Measurements from ENCODE around the gene HORMAD1. TPM values are rescaled to one million over a fixed set of nuclear protein-coding genes. Genes with fewer than 3 reads are reported as not detected.
"Not testable (repeated sequence)": the region's sequence is repeated elsewhere in the genome, so short reads cannot be mapped to it uniquely, and the experiment has no call there.

HORMAD1 gene
- total and polyA plus RNA-seq, 2 of the 13 experiments (the other 11 are each of a cell fraction or from before 2014, with no cell fraction given), result not detected

DNA sequence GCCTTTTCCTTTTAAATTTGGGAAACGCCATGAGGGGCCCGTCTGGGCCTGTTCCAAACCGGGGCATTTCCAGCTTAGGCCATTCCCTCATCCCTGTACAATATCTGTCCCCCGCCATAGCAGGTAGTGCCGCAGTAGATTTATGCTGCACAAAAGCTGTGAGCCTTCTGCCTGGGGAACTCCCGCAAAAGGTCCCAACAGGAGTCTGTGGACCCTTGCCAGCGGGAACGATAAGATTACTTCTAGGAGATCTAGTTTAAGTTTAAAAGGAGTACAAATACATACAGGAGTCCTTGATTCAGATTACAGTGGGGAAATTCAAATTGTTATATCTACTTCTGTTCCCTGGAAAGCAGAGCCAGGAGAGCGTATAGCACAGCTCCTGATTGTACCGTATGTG, 66.1 kb downstream of the HORMAD1 start:
- CTCF ChIA-PET (ENCODE audit: low intra/inter-chr PET ratio, low total read pairs); DNase-seq (ENCODE audit: low spot score): not testable (repeated sequence)

DNA sequence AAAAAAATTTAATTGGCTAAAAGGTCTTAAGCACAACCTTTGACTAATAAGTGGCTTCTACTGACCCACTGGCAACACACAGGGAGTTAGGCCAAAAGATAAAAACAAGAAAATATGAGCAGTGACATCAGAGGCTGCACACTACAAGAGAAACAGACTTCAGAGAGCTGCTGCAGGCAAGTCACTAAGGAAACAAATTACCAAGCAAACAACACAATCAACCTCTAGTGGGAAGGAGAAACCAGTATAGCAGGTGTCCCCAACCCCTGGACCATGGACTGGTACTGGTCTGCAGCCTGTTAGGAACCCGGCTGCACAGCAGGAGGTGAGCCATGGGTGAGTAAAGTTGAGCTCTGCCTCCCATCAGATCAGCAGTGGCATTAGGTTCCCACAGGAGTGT, 70.5 kb downstream of the HORMAD1 start:
- Histone ChIP-seq H3K27ac (ENCODE audit: extremely low read length, insufficient read depth, low read length) (no peak overlapping the region), H4K20me1 (ENCODE audit: insufficient read depth, low read length) (no peaks in the 10 kb centered on the region), H3K27me3 (ENCODE audit: control insufficient read depth in 1 of 2, insufficient read depth in 2 of 2, low read length in 2 of 2) (no peaks in the 10 kb centered on the region), H3K4me1 (ENCODE audit: insufficient read depth, low read length) (no peaks in the 10 kb centered on the region), H3K9me3 (ENCODE audit: low read length) (no peaks in the 10 kb centered on the region), H2AFZ (ENCODE audit: low read length) (no peak overlapping the region), H3K36me3 (replicated peaks in 1 of 2; ENCODE audit: control insufficient read depth in 1 of 2, insufficient read depth in 2 of 2, low read length in 2 of 2) (peaks cover 6 to 32% of the 10 kb centered on the region in 2 experiments; a peak in 4 of 5 replicates), H3K79me2 (ENCODE audit: insufficient read depth, low read length) (no peaks in the 10 kb centered on the region), H3K4me3 (replicated peaks in 1 of 3; ENCODE audit: insufficient read depth in 1 of 3, low read depth in 2 of 3, low read length in 3 of 3) (no peak overlapping the region), H3K9ac (ENCODE audit: insufficient read depth, low read depth, low read length) (no peak overlapping the region), H3K4me2 (ENCODE audit: low read depth, low read length) (no peak overlapping the region)
- POLR2A ChIA-PET, result no interaction called here
- WGBS (ENCODE audit: low lambda C conversion rate), result 100% methylated on average over 1 of the region's 1 CpG
- BruUV-seq (replicated peaks), result no TSS peak
- TF ChIP-seq ZNF773 (CRISPR knock-in tag; IDR thresholded peaks at IDR 0.05; ENCODE audit: borderline replicate concordance) (no peak), CHCHD3 (CRISPR knock-in tag; IDR thresholded peaks at IDR 0.05) (no peak), SALL2 (CRISPR knock-in tag; IDR thresholded peaks at IDR 0.05) (no peak), TOE1 (CRISPR knock-in tag; IDR thresholded peaks at IDR 0.05) (no peak), POLR2G (IDR thresholded peaks at IDR 0.05; ENCODE audit: low read depth, low read length) (no peak), ELF3 (CRISPR knock-in tag; IDR thresholded peaks at IDR 0.05) (no peak)
- DNase-seq (ENCODE audit: low spot score) (no peak), ATAC-seq (no peak), FAIRE-seq (no peak)
- CTCF ChIA-PET (ENCODE audit: low intra/inter-chr PET ratio, low total read pairs), result no interaction called here
- in situ Hi-C loops (cut with HindIII; ENCODE audit: extremely low pct_ligation_motif_present, low pct_unique_long_range_greater_than_20kb) (no loop called here), intact Hi-C loops (cut with micrococcal nuclease; ENCODE audit: unreplicated experiment) (no loop called here)

More for the DNA sequence above, 66.1 kb downstream of the HORMAD1 start:
- H3K9ac ChIP-seq (ENCODE audit: insufficient read depth, low read depth, low read length); H3K27ac ChIP-seq (ENCODE audit: extremely low read length, insufficient read depth, low read length); H3K79me2 ChIP-seq (ENCODE audit: insufficient read depth, low read length); H4K20me1 ChIP-seq (ENCODE audit: insufficient read depth, low read length); H2AFZ ChIP-seq (ENCODE audit: low read length); H3K27me3 ChIP-seq (ENCODE audit: control insufficient read depth in 1 of 2, insufficient read depth in 2 of 2, low read length in 2 of 2); FAIRE-seq; H3K9me3 ChIP-seq (ENCODE audit: low read length); BruUV-seq (replicated peaks); intact Hi-C loops (cut with micrococcal nuclease; ENCODE audit: unreplicated experiment); ATAC-seq; H3K4me2 ChIP-seq (ENCODE audit: low read depth, low read length); in situ Hi-C loops (cut with HindIII; ENCODE audit: extremely low pct_ligation_motif_present, low pct_unique_long_range_greater_than_20kb); H3K4me3 ChIP-seq (replicated peaks in 1 of 3; ENCODE audit: insufficient read depth in 1 of 3, low read depth in 2 of 3, low read length in 3 of 3); H3K4me1 ChIP-seq (ENCODE audit: insufficient read depth, low read length); POLR2A ChIA-PET: not testable (repeated sequence)
- peaks cover under 1 to 15% of the 10 kb centered on the region in 2 experiments; a peak in 2 of 5 replicates for H3K36me3 ChIP-seq (replicated peaks in 1 of 2; ENCODE audit: control insufficient read depth in 1 of 2, insufficient read depth in 2 of 2, low read length in 2 of 2)
- 92% methylated on average over 10 of the region's 10 CpGs for WGBS (ENCODE audit: low lambda C conversion rate)

Measured in HepG2 (cell line).